Right atrium auricular region (tissue), 2 donors: ENCODE measurements around the gene HES7. TPM values are rescaled to one million over a fixed set of nuclear protein-coding genes. Genes with fewer than 3 reads are reported as not detected.

Experiments
- DNase-seq: peaks from one replicate; pipeline ENCODE4 v3.0.0-alpha.2; 2019; ENCODE audit warnings: low spot score
- H3K27ac ChIP-seq, 2 donors: fragments of 200-600 bp; sonication (generic); 1 replicate in 1 of 2; 2 replicates in 1 of 2; pipeline ENCODE4 v1.5.1; 2016 to 2019
- H3K27me3 ChIP-seq, 2 donors: fragments of 200-600 bp; sonication (generic); one replicate each; pipeline versions ENCODE4 v1.5.1 to v1.6.0; 2017 to 2019
- H3K36me3 ChIP-seq: fragments of 200-600 bp; sonication (generic); one replicate; pipeline ENCODE4 v1.5.1; 2016
- H3K4me1 ChIP-seq, 2 donors: fragments of 200-600 bp; sonication (generic); one replicate each; pipeline versions ENCODE4 v1.5.1 to v1.6.0; 2017 to 2019
- H3K4me3 ChIP-seq, 2 donors: fragments of 200-600 bp; sonication (generic); 1 replicate in 1 of 2; 2 replicates in 1 of 2; pipeline ENCODE4 v1.5.1; 2017 to 2019; ENCODE audit warnings: mild to moderate bottlenecking in 1 of 2, moderate library complexity in 1 of 2
- H3K9me3 ChIP-seq, 2 donors: fragments of 200-600 bp; sonication (generic); one replicate each; pipeline ENCODE4 v1.5.1; 2019
- CTCF ChIP-seq, 2 donors: fragments of 200-600 bp; sonication (generic); IDR thresholded peaks; one replicate each; pipeline ENCODE4 v1.5.1; 2019; ENCODE audit warnings: antibody characterized with exemption in 2 of 2
- total RNA-seq, 2 donors: library from RNA; depleted of rRNA; stranded (reverse); fragments of >200 nt; gene quantifications; one replicate each; pipeline ENCODE4 v1.1.0, GENCODE V29; 2016

HES7 gene
- total RNA-seq, 2 donors from 2014 or later = not detected

GRCh38 chr17:8119581-8120519, 4.1 kb downstream of the HES7 start:
- H3K4me1 ChIP-seq = peaks cover 0 to 61% of the 10 kb centered on the region in 2 donors

GRCh38 chr17:8118769-8119580, 4.9 kb downstream of the HES7 start:
- peak; percentile 84 to 95 for TF ChIP-seq CTCF (IDR thresholded peaks at IDR 0.05)
- Histone ChIP-seq H3K4me3 (peak overlapping the region; percentile 42 to 65), H3K27ac (peak overlapping the region; percentile 80 to 88), H3K27me3 (no peaks in the 10 kb centered on the region), H3K4me1 (peaks cover 0 to 53% of the 10 kb centered on the region in 2 donors), H3K9me3 (no peaks in the 10 kb centered on the region), H3K36me3 (no peaks in the 10 kb centered on the region)
- peak; percentile 92 for DNase-seq

More at GRCh38 chr17:8119581-8120519, 4.1 kb downstream of the HES7 start:
- H3K27me3 ChIP-seq = no peaks in the 10 kb centered on the region
- no peaks in the 10 kb centered on the region for H3K36me3 ChIP-seq
- TF ChIP-seq CTCF (IDR thresholded peaks at IDR 0.05) = no peak
- peak overlapping the region; percentile 80 to 88 for H3K27ac ChIP-seq
- DNase-seq = peak; percentile 85
- no peaks in the 10 kb centered on the region for H3K9me3 ChIP-seq
- H3K4me3 ChIP-seq = peak overlapping the region; percentile 42 to 65

GRCh38 chr17:8117980-8118768, 5.7 kb downstream of the HES7 start, which contains the start of gene ALOXE3:
TSS of gene ALOXE3 (minus strand) at chr17:8118514. CDS start at chr17:8117990, 524 bp downstream.
- H3K4me1 ChIP-seq = peaks cover 0 to 45% of the 10 kb centered on the region in 2 donors

GRCh38 chr17:8117367-8117979, 6.4 kb downstream of the HES7 start:
- Histone ChIP-seq H3K9me3 (no peaks in the 10 kb centered on the region), H3K4me3 (peak overlapping the region; percentile 42 to 65), H3K27me3 (no peaks in the 10 kb centered on the region), H3K4me1 (peaks cover 0 to 38% of the 10 kb centered on the region in 2 donors), H3K36me3 (no peaks in the 10 kb centered on the region), H3K27ac (peak overlapping the region in 1 of 2 donors; percentile 32)
- no peak for TF ChIP-seq CTCF (IDR thresholded peaks at IDR 0.05)
- DNase-seq = no peak

More at GRCh38 chr17:8117980-8118768, 5.7 kb downstream of the HES7 start, which contains the start of gene ALOXE3:
- TF ChIP-seq CTCF (IDR thresholded peaks at IDR 0.05) = no peak
- DNase-seq = no peak
- Histone ChIP-seq H3K27me3 (no peaks in the 10 kb centered on the region), H3K36me3 (no peaks in the 10 kb centered on the region), H3K9me3 (no peaks in the 10 kb centered on the region), H3K27ac (peak within 1 kb of the TSS; percentile 80 to 88), H3K4me3 (peak within 1 kb of the TSS; percentile 42 to 65)

GRCh38 chr17:8116776-8117175, 7.1 kb downstream of the HES7 start:
- Histone ChIP-seq H3K4me3 (no peak overlapping the region), H3K27ac (no peak overlapping the region), H3K27me3 (no peaks in the 10 kb centered on the region), H3K36me3 (no peaks in the 10 kb centered on the region), H3K9me3 (no peaks in the 10 kb centered on the region), H3K4me1 (peaks cover 0 to 31% of the 10 kb centered on the region in 2 donors)
- TF ChIP-seq CTCF (IDR thresholded peaks at IDR 0.05) = no peak
- DNase-seq = no peak
